Adrenal gland (tissue), 12 donors: ENCODE results near the gene ZNF774. TPM values are rescaled to one million over a fixed set of nuclear protein-coding genes. Genes with fewer than 3 reads are reported as not detected.

ENCODE experiments used
- DNase-seq, 7 donors: peaks; one replicate each; pipeline ENCODE4 v3.0.0-alpha.2; 2019 to 2020
- H3K27ac ChIP-seq, 5 donors: fragments of 200-600 bp; sonication (generic) in 4 of 5; 1 replicate in 3 of 5; 2 replicates in 2 of 5; pipeline versions ENCODE4 v1.5.1 to v1.8.0; 2016 to 2020; ENCODE audit warnings: mild to moderate bottlenecking in 1 of 5
- H3K27me3 ChIP-seq: fragments of 200-600 bp; 2 replicates; pipeline ENCODE4 v1.8.0; 2021
- H3K36me3 ChIP-seq, 2 donors: fragments of 200-600 bp; replicated peaks in 1 of 2; 1 replicate in 1 of 2; 2 replicates in 1 of 2; pipeline versions ENCODE4 v1.5.1 to v1.8.0; 2018 to 2022
- H3K4me1 ChIP-seq, 2 donors: fragments of 200-600 bp; replicated peaks in 1 of 2; 1 replicate in 1 of 2; 2 replicates in 1 of 2; pipeline versions ENCODE4 v1.5.1 to v1.8.0; 2018 to 2021
- H3K4me3 ChIP-seq, 4 donors: fragments of 200-600 bp; sonication (generic) in 3 of 4; one replicate each; pipeline ENCODE4 v1.5.1; 2016 to 2018
- H3K9me3 ChIP-seq, 3 donors: fragments of 200-600 bp; sonication (generic) in 1 of 3; replicated peaks in 1 of 3; 1 replicate in 2 of 3; 2 replicates in 1 of 3; pipeline versions ENCODE4 v1.5.1 to v1.8.0; 2016 to 2021
- CTCF ChIP-seq, 6 experiments: fragments of 450-650 bp in 4 of 6; fragments of 200-600 bp in 2 of 6; sonication (generic) in 1 of 6; IDR thresholded peaks; 1 replicate in 5 of 6; 2 replicates in 1 of 6; pipeline versions ENCODE4 v1.5.1 to v1.8.0; 2016 to 2021; ENCODE audit warnings: antibody characterized with exemption in 6 of 6, mild to moderate bottlenecking in 2 of 6, moderate library complexity in 1 of 6
- POLR2A ChIP-seq, 2 donors: fragments of 450-650 bp; IDR thresholded peaks; one replicate each; pipeline ENCODE4 v1.6.1; 2017; ENCODE audit warnings: antibody characterized with exemption in 2 of 2, mild to moderate bottlenecking in 2 of 2, moderate library complexity in 1 of 2
- WGBS, 4 donors: extraction: QIAGEN DNeasy Blood & Tissue Kit in 2 of 4; methylation state at CpG; one replicate each; pipeline versions ENCODE4 v1.1.5 to v1.1.7; 2013 to 2017; 5-methylcytosine and 5-hydroxymethylcytosine counted together
- intact Hi-C, 2 donors: fragments of 100-400 bp; cut with DNase I; formaldehyde crosslinking; loops; one replicate each; pipeline versions ENCODE4 v1.14.1 to v1.15.0; 2022 to 2023
- polyA plus RNA-seq, 3 donors: library from polyadenylated mRNA; stranded (reverse); fragments of 200-250 nt in 2 of 3; fragments of 350-450 nt in 1 of 3; fragmentation: Illumina TruSeq in 1 of 3; extraction: RNeasy Lipid Tissue Mini Kit (QIAGEN cat#74804) in 1 of 3; gene quantifications; one replicate each; pipeline ENCODE4 v1.2.3, GENCODE V29; 2013 to 2014
- total RNA-seq, 9 donors: library from RNA; depleted of rRNA in 4 of 9; stranded (reverse); fragments of >200 nt in 4 of 9; fragments of 120-200 nt in 1 of 9; fragmentation: NEBNext Ultra II Directional in 1 of 9; extraction: Animal tissue kit (Norgen Biotek cat#: 25700) in 1 of 9; gene quantifications; one replicate each; pipeline versions ENCODE4 v1.1.0 to v1.2.4, GENCODE V29; 2013 to 2023
- donor health status: healthy with polysubstance abuse.
- donor health status: Bipolar disorder and iron deficiency.
- donor health status: DM: yes; HTN: yes; CAD: no.
- donor health status: DM: no; HTN: no; CAD: no.
- donor health status: DM: no; HTN: no; CAD: no.
- donor health status: DM: yes; HTN: yes; CAD: no.

The ZNF774 gene
- total and polyA plus RNA-seq, 12 donors, result 1.0 to 21.4 (median 6.0) TPM

GRCh38 chr15:90326441-90326840 is 25.6 kb upstream of the ZNF774 start:
- H3K4me1 ChIP-seq, result peaks cover 0 to 5% of the 10 kb centered on the region in 2 donors
- H3K27me3 ChIP-seq, result no peaks in the 10 kb centered on the region
- 88 to 94% (median 91%) methylated on average over 4 of the region's 4 CpGs for WGBS, 4 donors
- H3K9me3 ChIP-seq, result no peaks in the 10 kb centered on the region
- no peak for TF ChIP-seq CTCF (IDR thresholded peaks at IDR 0.05)
- TF ChIP-seq POLR2A (IDR thresholded peaks at IDR 0.05), result no peak
- H3K27ac ChIP-seq, result no peak overlapping the region
- no peaks in the 10 kb centered on the region for H3K36me3 ChIP-seq
- H3K4me3 ChIP-seq, result no peak overlapping the region
- intact Hi-C loops, result loop anchor here (10.0 kb wide), 3 partner anchors 48 to 278 kb away; no protein-coding TSS in a partner anchor
- DNase-seq, result peak in 1 of 7 donors; percentile 15

- Histone ChIP-seq H3K36me3 (no peaks in the 10 kb centered on the region), H3K27ac (no peak overlapping the region), H3K9me3 (no peaks in the 10 kb centered on the region), H3K4me1 (peaks cover 0 to 5% of the 10 kb centered on the region in 2 donors), H3K4me3 (no peak overlapping the region), H3K27me3 (no peaks in the 10 kb centered on the region)
- no peak for DNase-seq
- 88 to 89% (median 89%) methylated on average over 6 of the region's 6 CpGs for WGBS, 4 donors
- intact Hi-C loops, result loop anchor here (10.0 kb wide), 3 partner anchors 47 to 277 kb away; no protein-coding TSS in a partner anchor
- TF ChIP-seq POLR2A (IDR thresholded peaks at IDR 0.05) (no peak), CTCF (IDR thresholded peaks at IDR 0.05) (no peak)
Observed at GRCh38 chr15:90327311-90327710, 24.8 kb upstream of the ZNF774 start.

- no peak overlapping the region for H3K4me3 ChIP-seq
- no peaks in the 10 kb centered on the region for H3K27me3 ChIP-seq
- WGBS, 4 donors, result 79 to 93% (median 89%) methylated on average over 3 of the region's 3 CpGs
- no peaks in the 10 kb centered on the region for H3K36me3 ChIP-seq
- intact Hi-C loops, result no loop called here
- TF ChIP-seq POLR2A (IDR thresholded peaks at IDR 0.05), result no peak
- TF ChIP-seq CTCF (IDR thresholded peaks at IDR 0.05), result no peak
- H3K27ac ChIP-seq, result no peak overlapping the region
- H3K9me3 ChIP-seq, result no peaks in the 10 kb centered on the region
- no peaks in the 10 kb centered on the region for H3K4me1 ChIP-seq
- DNase-seq, result no peak
Observed at GRCh38 chr15:90334304-90334731, 17.8 kb upstream of the ZNF774 start.

- Histone ChIP-seq H3K9me3 (no peaks in the 10 kb centered on the region), H3K27me3 (no peaks in the 10 kb centered on the region), H3K4me1 (no peaks in the 10 kb centered on the region), H3K4me3 (no peak overlapping the region), H3K27ac (no peak overlapping the region), H3K36me3 (no peaks in the 10 kb centered on the region)
- TF ChIP-seq POLR2A (IDR thresholded peaks at IDR 0.05), result no peak
- no peak for TF ChIP-seq CTCF (IDR thresholded peaks at IDR 0.05)
- peak in 2 of 7 donors; percentile 28 to 40 for DNase-seq
- intact Hi-C loops, result no loop called here
- 68 to 82% (median 77%) methylated on average over 5 of the region's 5 CpGs for WGBS, 4 donors
Observed at GRCh38 chr15:90336705-90337141, 15.4 kb upstream of the ZNF774 start.
